DND-41 (cell line): Measurements from ENCODE around the gene FNDC3B.

Source experiments
- CTCF ChIP-seq: IDR thresholded peaks from 2 replicates; pipeline ENCODE4 v1.5.1; 2012; ENCODE audit warnings: borderline replicate concordance, low read length, moderate library complexity, mild to moderate bottlenecking; ENCODE audit not compliant: poor library complexity, severe bottlenecking; ENCODE audit errors: extremely low read depth
- EZH2 ChIP-seq: IDR thresholded peaks from 3 replicates; pipeline ENCODE4 v1.6.1; 2012; ENCODE audit warnings: borderline replicate concordance, low read depth, mild to moderate bottlenecking, moderate library complexity, low read length, inconsistent platforms; ENCODE audit not compliant: severe bottlenecking

DNA sequence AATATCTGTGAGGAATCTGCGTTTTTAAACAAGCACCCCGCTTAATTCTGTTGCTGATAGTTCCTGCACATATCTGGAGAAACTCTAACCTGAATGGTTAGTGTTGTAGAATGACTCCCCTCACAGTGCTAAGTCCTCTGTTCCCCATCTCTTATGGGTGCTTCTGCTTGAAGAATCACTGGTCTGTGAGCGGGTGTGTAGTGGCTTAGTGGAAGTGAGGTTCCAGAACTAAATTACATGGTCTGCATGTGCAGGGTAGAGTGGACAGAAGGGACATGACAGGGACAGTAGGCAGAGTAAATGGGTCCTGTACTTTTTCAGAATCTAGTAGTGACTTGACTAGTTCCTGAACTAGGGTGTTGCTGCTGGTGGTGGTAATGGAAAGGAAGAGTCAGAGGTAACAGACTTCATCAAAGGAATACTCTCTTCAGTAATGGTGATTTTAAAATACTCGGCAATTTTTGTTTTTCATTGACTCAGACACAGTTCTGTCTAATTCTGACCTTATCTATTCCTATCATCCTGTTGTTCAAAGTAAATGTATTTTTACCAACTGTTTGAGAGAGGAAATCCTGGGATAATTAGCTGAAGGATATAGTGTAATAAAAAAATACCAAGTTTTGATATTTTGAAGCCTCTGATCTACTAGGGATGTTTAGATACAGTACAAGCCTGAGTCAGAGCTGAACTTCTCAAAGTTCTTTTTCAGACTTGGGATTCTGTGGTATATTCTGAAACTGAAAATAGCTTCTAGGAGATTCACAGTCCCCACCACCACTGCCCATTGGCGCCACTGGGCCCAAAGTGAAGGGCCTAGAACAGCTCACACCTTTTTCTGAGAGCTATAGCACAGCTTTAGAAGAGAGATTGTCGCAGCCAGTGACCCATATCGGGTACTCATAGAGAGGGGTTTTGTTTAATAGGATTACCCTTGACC lies 55.5 kb downstream of the FNDC3B start:
- no peak for TF ChIP-seq EZH2
- TF ChIP-seq CTCF, result no peak
